NCI-H2171 treated with DMSO at 0.1 percent for 48 hours (cell line): ENCODE measurements around the gene IFTAP.
"Not testable (repeated sequence)": the region's sequence is repeated elsewhere in the genome, so short reads cannot be mapped to it uniquely, and the experiment has no call there.

ENCODE experiments used
- DNase-seq: peaks from one replicate; lab custom pipeline; 2025; lab: John Stamatoyannopoulos, UW

IFTAP gene, protein sequence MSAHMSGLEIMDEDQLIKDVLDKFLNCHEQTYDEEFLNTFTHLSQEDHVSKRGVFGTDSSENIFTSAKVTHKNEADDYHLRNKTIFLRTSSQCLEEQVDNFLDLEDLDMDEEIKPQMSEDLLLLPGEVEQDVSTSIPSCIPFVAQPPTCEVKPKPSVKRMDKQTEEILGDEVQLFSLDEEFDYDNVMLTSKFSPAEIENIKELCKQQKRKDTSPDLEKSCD

DNA sequence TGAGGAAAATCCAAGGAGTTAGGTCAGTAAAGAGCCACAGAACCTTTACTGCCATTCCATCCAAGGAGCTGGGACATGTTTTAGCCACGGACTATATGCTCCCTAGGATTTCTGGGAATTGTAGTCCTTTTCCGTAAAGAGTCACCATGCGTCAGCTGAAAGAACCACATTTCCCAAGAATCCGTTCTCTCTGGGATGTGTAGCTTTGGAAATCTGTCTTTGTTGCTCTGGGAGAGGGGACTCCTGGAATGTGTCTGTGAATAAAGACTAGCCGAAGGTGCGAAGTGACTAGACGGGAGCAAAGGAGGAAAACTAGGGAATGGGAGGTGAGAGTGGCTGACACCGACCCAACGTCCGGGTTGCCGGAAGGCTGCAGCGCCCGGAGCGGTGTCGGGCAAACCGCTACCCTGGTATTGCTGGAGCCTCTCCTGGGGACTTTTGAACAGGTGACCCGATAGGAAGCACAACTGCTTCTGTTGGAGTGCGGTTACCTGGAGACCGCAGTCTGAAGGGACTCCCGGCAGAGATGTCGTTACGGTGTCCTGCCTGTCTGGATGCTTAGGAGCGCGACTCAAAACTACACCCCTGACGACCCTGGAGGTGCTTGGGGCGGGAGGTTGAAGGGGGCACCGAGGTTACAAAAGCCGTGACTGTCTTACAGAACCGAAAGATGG is at the start of gene IFTAP:
IFTAP (plus strand) TSS at position 187 of the 674 bp plus-strand sequence. CDS start 15,602 bp downstream, outside the sequence.
- peak; percentile 99 for DNase-seq

- DNase-seq: no peak
Observed at GRCh38 chr11:36550385-36551115, 43.8 kb upstream of the IFTAP start.

DNA sequence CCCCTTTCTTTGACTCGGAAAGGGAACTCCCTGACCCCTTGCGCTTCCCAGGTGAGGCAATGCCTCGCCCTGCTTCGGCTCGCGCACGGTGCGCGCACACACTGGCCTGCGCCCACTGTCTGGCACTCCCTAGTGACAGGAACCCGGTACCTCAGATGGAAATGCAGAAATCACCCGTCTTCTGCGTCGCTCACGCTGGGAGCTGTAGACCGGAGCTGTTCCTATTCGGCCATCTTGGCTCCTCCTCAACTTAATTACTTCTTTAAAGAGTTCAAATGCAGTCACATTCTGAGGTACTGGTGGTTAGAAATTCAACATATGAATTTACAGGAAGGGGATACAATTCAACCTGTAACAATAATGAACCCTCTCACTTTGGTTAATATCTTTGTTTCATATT is 36.9 kb upstream of the IFTAP start:
- DNase-seq: not testable (repeated sequence)

- DNase-seq: no peak
Observed at GRCh38 chr11:36557991-36558390, 36.3 kb upstream of the IFTAP start.

- no peak for DNase-seq
Observed at GRCh38 chr11:36558571-36559413, 35.5 kb upstream of the IFTAP start.

- peak; percentile 83 for DNase-seq
Observed at GRCh38 chr11:36564376-36565030, 29.8 kb upstream of the IFTAP start.

DNA sequence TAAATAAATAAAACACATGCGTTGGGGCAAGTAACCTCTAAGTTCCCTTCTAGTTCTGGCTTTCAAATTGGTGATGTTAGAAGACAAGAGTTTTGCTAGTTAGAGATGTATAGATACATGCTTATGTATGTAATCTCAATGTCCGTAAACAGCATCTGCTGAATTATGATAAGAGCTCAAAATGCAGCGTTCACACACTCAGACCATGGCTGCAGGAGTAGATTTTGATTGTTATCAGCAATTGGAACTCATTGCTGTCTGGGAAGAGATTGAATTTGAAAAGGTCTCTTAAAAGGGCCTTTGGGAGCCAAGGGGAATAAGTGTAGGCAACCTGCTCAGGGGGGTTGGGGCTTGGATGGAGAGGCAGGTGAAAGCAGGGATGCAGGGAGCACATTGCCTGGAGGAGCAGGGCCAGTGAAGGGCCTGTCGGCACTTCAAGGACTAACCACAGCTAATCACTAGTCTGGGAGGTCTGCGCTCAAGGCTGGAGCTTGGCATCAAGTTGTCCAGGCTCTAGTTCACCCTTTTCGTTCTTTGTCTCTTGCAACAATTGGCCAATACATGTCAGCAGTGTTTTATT is 29.2 kb upstream of the IFTAP start:
- no peak for DNase-seq

DNA sequence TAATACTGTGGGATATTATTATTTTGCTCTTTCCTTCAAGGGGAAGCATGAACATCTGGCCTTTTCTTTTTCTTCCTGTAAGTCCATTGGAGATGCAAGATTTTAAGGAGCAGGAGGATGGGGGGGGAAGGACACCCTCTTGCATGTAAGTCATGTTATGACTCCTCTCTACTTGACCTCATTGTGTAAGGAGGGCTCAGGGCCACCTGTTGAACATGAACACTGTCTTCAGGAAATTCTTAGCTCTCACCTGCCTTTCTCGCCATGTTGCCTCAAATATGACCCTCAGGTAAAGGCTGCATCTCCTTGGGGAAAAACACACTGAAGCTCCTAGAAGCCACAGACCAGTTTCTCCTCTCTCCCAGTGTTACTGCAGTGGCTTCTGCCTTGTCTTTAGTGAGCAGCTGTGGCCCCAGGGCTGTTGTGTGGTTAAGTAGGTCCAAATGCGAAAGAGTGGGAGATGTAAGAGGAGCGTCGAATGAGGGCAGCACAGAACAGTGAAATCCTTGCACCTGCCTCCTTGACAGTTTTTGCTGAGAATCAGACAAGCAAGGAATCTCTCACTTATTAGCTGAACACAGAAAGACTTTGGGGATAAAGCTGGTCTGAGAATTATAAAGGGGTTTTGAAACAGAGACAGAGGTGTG is 27.8 kb upstream of the IFTAP start:
- DNase-seq: no peak

DNA sequence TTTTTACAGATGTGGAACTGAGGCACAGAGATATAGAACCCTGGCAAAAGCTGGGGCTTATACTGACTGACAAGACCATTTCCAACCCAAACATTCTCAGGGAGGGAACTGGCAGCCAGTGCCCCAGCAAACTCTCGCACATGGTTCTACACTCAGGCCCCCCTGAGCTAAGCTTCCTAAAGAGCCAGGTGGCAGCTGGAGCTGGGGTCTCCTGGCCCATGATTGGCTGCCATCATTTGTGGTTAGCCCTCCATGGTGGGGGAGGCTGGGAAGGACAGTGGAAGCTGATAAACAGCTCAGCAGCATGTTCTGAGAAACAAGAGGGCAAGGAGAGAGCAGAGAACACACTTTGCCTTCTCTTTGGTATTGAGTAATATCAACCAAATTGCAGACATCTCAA is 26.6 kb upstream of the IFTAP start, which contains the start of gene RAG1:
RAG1 (plus strand) TSS at position 314 of the 400 bp plus-strand sequence. CDS start 5,298 bp downstream, outside the sequence.
- no peak for DNase-seq

DNA sequence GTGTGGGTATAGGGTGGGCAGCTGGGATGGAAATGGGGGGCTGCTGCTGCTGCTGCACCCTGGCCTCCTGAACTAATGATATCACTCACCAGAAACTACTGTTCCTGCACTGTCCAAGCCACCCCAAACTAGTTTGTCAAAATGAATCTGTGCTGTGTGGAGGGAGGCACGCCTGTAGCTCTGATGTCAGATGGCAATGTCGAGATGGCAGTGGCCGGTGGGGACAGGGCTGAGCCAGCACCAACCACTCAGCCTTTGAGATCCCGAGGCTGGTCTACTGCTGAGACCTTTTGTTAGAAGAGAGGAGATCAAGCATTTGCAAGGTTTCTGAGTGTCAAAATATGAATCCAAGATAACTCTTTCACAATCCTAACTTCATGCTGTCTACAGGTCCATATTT is 25.2 kb upstream of the IFTAP start:
- DNase-seq: no peak

- DNase-seq: no peak
Observed at GRCh38 chr11:36574486-36574885, 19.8 kb upstream of the IFTAP start.

- no peak for DNase-seq
Observed at GRCh38 chr11:36577373-36577772, 16.9 kb upstream of the IFTAP start.

DNA sequence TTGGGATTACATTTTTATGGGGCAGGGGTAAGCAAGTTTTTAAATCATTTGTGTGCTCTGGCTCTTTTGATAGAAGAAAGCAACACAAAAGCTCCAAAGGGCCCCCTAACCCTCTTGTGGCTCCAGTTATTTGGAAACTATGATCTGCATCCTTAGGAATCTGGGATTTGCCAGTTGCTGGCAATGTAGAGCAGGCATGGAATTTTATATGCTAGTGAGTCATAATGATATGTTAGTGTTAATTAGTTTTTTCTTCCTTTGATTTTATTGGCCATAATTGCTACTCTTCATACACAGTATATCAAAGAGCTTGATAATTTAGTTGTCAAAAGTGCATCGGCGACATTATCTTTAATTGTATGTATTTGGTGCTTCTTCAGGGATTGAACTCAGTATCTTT is 16.4 kb upstream of the IFTAP start:
- no peak for DNase-seq

GRCh38 chr11:36578458-36578857 is 15.8 kb upstream of the IFTAP start:
- DNase-seq: no peak

DNA sequence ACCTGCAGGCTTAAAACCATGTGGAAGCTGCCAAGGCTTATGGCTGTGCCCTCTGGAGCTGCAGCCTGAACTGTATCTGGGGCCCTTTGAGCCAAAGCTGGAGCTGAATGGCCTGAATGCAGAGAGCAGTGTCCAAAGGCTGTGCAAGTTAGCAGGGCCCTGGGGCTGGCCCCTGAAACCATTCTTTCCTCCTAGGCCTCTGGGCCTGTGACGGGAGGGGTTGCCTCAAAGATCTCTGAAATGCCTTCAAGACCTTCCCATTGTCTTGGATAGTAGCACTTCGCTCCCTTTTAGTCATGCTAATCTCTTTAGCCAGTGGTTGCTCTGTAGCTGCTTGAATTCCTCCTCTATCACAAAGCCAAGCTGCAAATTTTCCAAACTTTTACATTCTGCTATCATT is 12.8 kb upstream of the IFTAP start:
- no peak for DNase-seq

DNA sequence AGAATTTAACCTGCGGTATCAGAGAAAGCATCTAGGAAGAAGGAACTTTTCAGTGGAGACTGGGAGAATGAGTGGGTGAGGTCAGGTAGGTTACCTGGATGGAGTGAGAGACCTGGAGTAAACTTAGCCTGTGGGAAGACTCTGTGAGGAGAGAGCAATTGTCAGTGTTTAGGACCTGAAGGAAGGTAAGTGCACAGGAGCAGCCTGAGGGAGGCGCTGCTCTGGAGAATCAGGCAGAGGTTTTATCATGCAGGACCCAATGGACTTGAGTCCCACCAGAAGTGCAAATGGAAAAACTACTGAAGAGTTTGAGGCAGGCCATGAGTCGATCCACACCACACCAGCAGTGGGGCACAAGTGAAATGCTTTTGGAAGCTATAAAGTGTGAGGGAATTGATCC is 10.6 kb upstream of the IFTAP start:
- DNase-seq: no peak

DNA sequence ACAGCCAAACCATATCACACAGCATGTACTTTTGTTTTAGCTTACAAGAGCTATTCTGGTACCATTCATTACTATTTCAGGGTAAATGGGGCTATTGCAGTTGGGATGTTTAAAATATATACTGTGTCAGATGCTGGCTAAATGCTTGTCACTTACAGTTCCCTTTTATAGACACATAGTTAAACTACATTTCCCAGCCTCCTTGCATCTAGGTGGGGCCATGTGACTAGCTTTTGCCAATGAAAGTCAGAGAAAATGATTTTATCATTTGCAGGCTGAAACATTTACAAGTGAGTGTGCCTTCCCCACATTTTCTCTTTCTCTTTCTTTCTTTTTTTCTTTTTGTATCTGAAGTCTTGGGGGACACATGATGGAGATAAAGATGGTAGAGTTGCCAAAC is 7.8 kb upstream of the IFTAP start:
- DNase-seq: no peak

GRCh38 chr11:36588099-36588498 is 6.2 kb upstream of the IFTAP start:
- no peak for DNase-seq

GRCh38 chr11:36590513-36590912 is 3.8 kb upstream of the IFTAP start:
- DNase-seq: no peak

- no peak for DNase-seq
Observed at GRCh38 chr11:36591433-36591832, 2.9 kb upstream of the IFTAP start.

- DNase-seq: no peak
Observed at GRCh38 chr11:36596880-36597279, 2.6 kb downstream of the IFTAP start.
